H1 (cell line): ENCODE measurements around the gene PLXNA3. TPM values are rescaled to one million over a fixed set of nuclear protein-coding genes. Genes with fewer than 3 reads are reported as not detected.
"Not testable (repeated sequence)": the region's sequence is repeated elsewhere in the genome, so short reads cannot be mapped to it uniquely, and the experiment has no call there.

Source experiments
- CTCF ChIA-PET: fragments of 300-600 bp; sonication (Branson Sonifier 250); formaldehyde crosslinking; loops from one replicate; lab custom pipeline; 2021; ENCODE audit not compliant: partially characterized antibody; lab: Charles Lee
- POLR2A ChIA-PET: fragments of 300-600 bp; sonication (Branson Sonifier 250); formaldehyde crosslinking; loops from one replicate; lab custom pipeline; 2021; ENCODE audit warnings: inconsistent platforms; ENCODE audit not compliant: partially characterized antibody; lab: Charles Lee
- DNase-seq, 2 experiments: peaks; one replicate each; pipeline versions ENCODE4 v3.0.0 to v3.0.0-alpha.2; 2010 to 2022; ENCODE audit warnings: low spot score in 2 of 2, low read depth in 1 of 2, mixed read lengths in 1 of 2
- FAIRE-seq: peaks from 2 replicates; lab custom pipeline; 2011; peaks lifted over from hg19 to GRCh38; lab: Jason Lieb, UNC
- H2AFZ ChIP-seq: 2 replicates; pipeline ENCODE4 v1.8.1; 2012; ENCODE audit warnings: low read length, inconsistent platforms
- H2AK5ac ChIP-seq: 2 replicates; pipeline ENCODE4 v1.6.1; 2013; ENCODE audit warnings: low read depth, low read length
- H2BK120ac ChIP-seq: replicated peaks from 2 replicates; pipeline ENCODE3; 2013; ENCODE audit warnings: low read depth, low read length, inconsistent platforms
- H2BK12ac ChIP-seq: 2 replicates; pipeline ENCODE4 v1.6.1; 2013; ENCODE audit warnings: low read depth, low read length
- H2BK15ac ChIP-seq: 2 replicates; pipeline ENCODE4 v1.6.1; 2013; ENCODE audit warnings: low read length
- H2BK20ac ChIP-seq: 2 replicates; pipeline ENCODE4 v1.6.1; 2013; ENCODE audit warnings: low read length
- H2BK5ac ChIP-seq: 2 replicates; pipeline ENCODE4 v1.6.1; 2013; ENCODE audit warnings: low read depth, low read length
- H3K14ac ChIP-seq: 2 replicates; pipeline ENCODE4 v1.6.1; 2013; ENCODE audit warnings: inconsistent platforms; ENCODE audit not compliant: insufficient read length
- H3K18ac ChIP-seq: 2 replicates; pipeline ENCODE4 v1.6.1; 2013; ENCODE audit warnings: low read length; ENCODE audit errors: extremely low read depth
- H3K23ac ChIP-seq: 2 replicates; pipeline ENCODE4 v1.6.1; 2013; ENCODE audit warnings: inconsistent platforms; ENCODE audit not compliant: insufficient read length
- H3K23me2 ChIP-seq: 2 replicates; pipeline ENCODE4 v1.6.1; 2013; ENCODE audit warnings: low read depth, low read length
- H3K27ac ChIP-seq: 2 replicates; pipeline ENCODE4 v1.6.1; 2011; ENCODE audit warnings: low read depth, low read length, inconsistent platforms
- H3K27me3 ChIP-seq, 4 experiments: replicated peaks in 1 of 4; 1 replicate in 1 of 4; 2 replicates in 3 of 4; pipeline versions ENCODE4 v1.6.1 to v1.8.1; 2011 to 2013; ENCODE audit warnings: low read length in 3 of 4, mild to moderate bottlenecking in 3 of 4, inconsistent platforms in 2 of 4, mixed read lengths in 2 of 4, moderate library complexity in 1 of 4; ENCODE audit not compliant: control insufficient read depth in 3 of 4, insufficient read depth in 3 of 4; ENCODE audit errors: extremely low read depth in 1 of 4
- H3K36me3 ChIP-seq, 4 experiments: 2 replicates each; pipeline versions ENCODE4 v1.6.1 to v1.8.1; 2011 to 2013; ENCODE audit warnings: mild to moderate bottlenecking in 4 of 4, low read length in 3 of 4, moderate library complexity in 2 of 4, control low read depth in 1 of 4, inconsistent platforms in 1 of 4; ENCODE audit not compliant: insufficient read depth in 4 of 4, control insufficient read depth in 2 of 4
- H3K4ac ChIP-seq: replicated peaks from 2 replicates; pipeline ENCODE3; 2013; ENCODE audit warnings: low read length, low read depth, mixed read lengths, inconsistent platforms; ENCODE audit not compliant: insufficient read length
- H3K4me1 ChIP-seq, 4 experiments: replicated peaks in 1 of 4; 1 replicate in 1 of 4; 2 replicates in 3 of 4; pipeline versions ENCODE4 v1.6.1 to v1.8.1; 2011 to 2013; ENCODE audit warnings: low read length in 3 of 4, inconsistent platforms in 2 of 4, mixed read lengths in 1 of 4; ENCODE audit not compliant: insufficient read depth in 4 of 4, control insufficient read depth in 3 of 4
- H3K4me2 ChIP-seq, 2 experiments: 2 replicates each; pipeline versions ENCODE4 v1.6.1 to v1.8.1; 2011 to 2013; ENCODE audit warnings: low read depth in 2 of 2, low read length in 2 of 2, control low read depth in 1 of 2, inconsistent platforms in 1 of 2, mild to moderate bottlenecking in 1 of 2; ENCODE audit not compliant: insufficient read depth in 1 of 2
- H3K4me3 ChIP-seq, 4 experiments: fragments of 200-600, 300-600 bp in 1 of 4; sonication (generic), shearing (Covaris generic), sonication (Bioruptor Twin) in 1 of 4; 2 replicates each; pipeline versions ENCODE4 v1.5.1 to v1.8.1; 2011 to 2016; ENCODE audit warnings: low read length in 4 of 4, low read depth in 3 of 4, control low read depth in 2 of 4, inconsistent platforms in 2 of 4, mild to moderate bottlenecking in 2 of 4, mixed read lengths in 1 of 4, moderate library complexity in 1 of 4; ENCODE audit not compliant: insufficient read depth in 2 of 4; ENCODE audit errors: extremely low read depth in 1 of 4
- H3K56ac ChIP-seq: replicated peaks from 2 replicates; pipeline ENCODE3; 2013; ENCODE audit warnings: low read depth, mild to moderate bottlenecking, mixed read lengths, low read length, inconsistent platforms; ENCODE audit not compliant: insufficient read length
- H3K79me1 ChIP-seq: 2 replicates; pipeline ENCODE4 v1.6.1; 2013; ENCODE audit warnings: low read depth, low read length, control low read depth
- H3K79me2 ChIP-seq, 2 experiments: 2 replicates each; pipeline versions ENCODE4 v1.6.1 to v1.8.1; 2012 to 2013; ENCODE audit warnings: low read length in 2 of 2, mild to moderate bottlenecking in 2 of 2, inconsistent platforms in 1 of 2; ENCODE audit not compliant: insufficient read depth in 2 of 2, control insufficient read depth in 1 of 2
- H3K9ac ChIP-seq, 4 experiments: replicated peaks in 1 of 4; 1 replicate in 1 of 4; 2 replicates in 3 of 4; pipeline versions ENCODE4 v1.6.1 to v1.8.1; 2011 to 2013; ENCODE audit warnings: low read depth in 3 of 4, low read length in 3 of 4, control low read depth in 2 of 4, mild to moderate bottlenecking in 2 of 4, moderate library complexity in 2 of 4, inconsistent platforms in 1 of 4; ENCODE audit errors: extremely low read depth in 1 of 4
- H3K9me3 ChIP-seq, 2 experiments: 2 replicates each; pipeline versions ENCODE4 v1.6.1 to v1.8.1; 2012 to 2013; ENCODE audit warnings: mild to moderate bottlenecking in 2 of 2, moderate library complexity in 2 of 2, control low read depth in 1 of 2, inconsistent platforms in 1 of 2, low read depth in 1 of 2, low read length in 1 of 2, mixed read lengths in 1 of 2; ENCODE audit not compliant: insufficient read depth in 2 of 2
- H4K20me1 ChIP-seq, 2 experiments: replicated peaks in 1 of 2; 2 replicates each; pipeline versions ENCODE3 to v1.8.1; 2011 to 2013; ENCODE audit warnings: inconsistent platforms in 2 of 2, low read length in 2 of 2, mild to moderate bottlenecking in 1 of 2; ENCODE audit not compliant: insufficient read depth in 2 of 2, control insufficient read depth in 1 of 2
- H4K5ac ChIP-seq: 2 replicates; pipeline ENCODE4 v1.6.1; 2013; ENCODE audit warnings: low read length, low read depth, mixed read lengths, inconsistent platforms; ENCODE audit not compliant: insufficient read length
- H4K8ac ChIP-seq: 2 replicates; pipeline ENCODE4 v1.8.0; 2013; ENCODE audit warnings: mild to moderate bottlenecking, moderate library complexity, low read length, inconsistent platforms; ENCODE audit not compliant: insufficient read depth; ENCODE audit errors: extremely low read depth
- H4K91ac ChIP-seq: replicated peaks from 2 replicates; pipeline ENCODE3; 2013; ENCODE audit warnings: low read length, mixed read lengths, inconsistent platforms; ENCODE audit not compliant: insufficient read length
- WGBS, 2 experiments: shearing (Covaris generic) in 1 of 2; methylation state at CpG; one replicate each; pipeline versions ENCODE4 v1.1.6 to v1.1.7; 2013 to 2015; ENCODE audit warnings: low lambda C conversion rate in 2 of 2, mixed read lengths in 2 of 2, inconsistent platforms in 1 of 2, low coverage in 1 of 2, missing lambda C conversion rate in 1 of 2; ENCODE audit not compliant: insufficient replicate concordance in 2 of 2, insufficient coverage in 1 of 2, insufficient read length in 1 of 2; ENCODE audit errors: extremely low coverage in 1 of 2, missing lambda C conversion rate in 1 of 2; 5-methylcytosine and 5-hydroxymethylcytosine counted together
- polyA plus RNA-seq, 7 experiments: library from polyadenylated mRNA; depleted of rRNA in 3 of 7; stranded (reverse) in 5 of 7; unstranded in 2 of 7; fragments of >200 nt in 5 of 7; fragments of 200-250 nt in 2 of 7; gene quantifications; 1 replicate in 5 of 7; 2 replicates in 1 of 7; 4 replicates in 1 of 7; pipeline versions ENCODE4 v1.2.1 to v1.2.3, GENCODE V29; 2011 to 2013; ENCODE audit warnings: missing spikeins in 2 of 7, mixed read lengths in 2 of 7
- total RNA-seq: library from RNA; stranded (reverse); fragmentation: NEBNext Ultra II Directional; extraction: Animal tissue kit (Norgen Biotek cat#: 25700); gene quantifications from 2 replicates; pipeline ENCODE4 v1.2.1, GENCODE V29; 2021

Gene PLXNA3
- total and polyA plus RNA-seq, 2 of the 8 experiments (the other 6 are each of a cell fraction or from before 2014, with no cell fraction given) = 10.7 to 18.2 TPM

GRCh38 chrX:154501423-154501822 lies 43.3 kb downstream of the PLXNA3 start:
- FAIRE-seq = not testable (repeated sequence)

More at GRCh38 chrX:154501423-154501822, 43.3 kb downstream of the PLXNA3 start:
- H3K4ac ChIP-seq, H3K9ac ChIP-seq, H3K4me3 ChIP-seq, H3K36me3 ChIP-seq, H3K56ac ChIP-seq, H2AFZ ChIP-seq, H4K8ac ChIP-seq, H2BK15ac ChIP-seq, H3K79me2 ChIP-seq, H4K5ac ChIP-seq, H3K4me2 ChIP-seq, H3K23ac ChIP-seq, H2BK20ac ChIP-seq, H3K9me3 ChIP-seq, DNase-seq, H3K79me1 ChIP-seq, H4K91ac ChIP-seq, POLR2A ChIA-PET, H2BK120ac ChIP-seq, H4K20me1 ChIP-seq, H3K18ac ChIP-seq, H3K4me1 ChIP-seq, H2BK5ac ChIP-seq, H3K14ac ChIP-seq, H3K27ac ChIP-seq, H2AK5ac ChIP-seq, H3K27me3 ChIP-seq, H2BK12ac ChIP-seq, H3K23me2 ChIP-seq, CTCF ChIA-PET: not testable (repeated sequence)
- WGBS, 2 experiments = 90% methylated on average over 2 of the region's 7 CpGs; no CpG with 5 or more reads in 1 of the 2 experiments
